B cell (primary cell): Measurements from ENCODE around the gene SYNGAP1. TPM values are rescaled to one million over a fixed set of nuclear protein-coding genes. Genes with fewer than 3 reads are reported as not detected.
"Not testable (repeated sequence)": the region's sequence is repeated elsewhere in the genome, so short reads cannot be mapped to it uniquely, and the experiment has no call there.

Experiments
- ATAC-seq: fragments of 200-7000 bp; cut with Tn5 transposase; one replicate; pipeline ENCODE4 v1.10.0; 2021; ENCODE audit warnings: low read depth, mild to moderate bottlenecking, moderate number of reproducible peaks, moderate library complexity
- CTCF ChIA-PET: fragments of 350-600 bp; sonication (Branson Sonifier 250); formaldehyde crosslinking; loops from one replicate; lab custom pipeline; 2021; ENCODE audit warnings: antibody characterized with exemption, inconsistent platforms; lab: Charles Lee
- POLR2A ChIA-PET: fragments of 350-600 bp; sonication (Branson Sonifier 250); formaldehyde crosslinking; loops from one replicate; lab custom pipeline; 2021; ENCODE audit warnings: antibody characterized with exemption; lab: Charles Lee
- DNase-seq: peaks from one replicate; pipeline ENCODE4 v3.0.0; 2013
- H2AFZ ChIP-seq: 2 replicates; pipeline ENCODE4 v1.6.1; 2012; ENCODE audit warnings: mild to moderate bottlenecking, low read depth, low read length; ENCODE audit not compliant: insufficient read depth, poor library complexity, severe bottlenecking
- H3K27ac ChIP-seq, 2 donors: 1 replicate in 1 of 2; 2 replicates in 1 of 2; pipeline ENCODE4 v1.5.1; 2012 to 2013; ENCODE audit warnings: low read length in 2 of 2, mild to moderate bottlenecking in 2 of 2, moderate library complexity in 1 of 2
- H3K27me3 ChIP-seq, 4 experiments: fragments of 200-600 bp in 1 of 4; sonication (generic) in 1 of 4; replicated peaks in 1 of 4; 1 replicate in 2 of 4; 2 replicates in 2 of 4; pipeline versions ENCODE4 v1.6.1 to v1.7.0; 2013 to 2016; ENCODE audit warnings: low read length in 3 of 4, mild to moderate bottlenecking in 2 of 4, mixed read lengths in 1 of 4, moderate library complexity in 1 of 4; ENCODE audit not compliant: insufficient read depth in 4 of 4, control insufficient read depth in 3 of 4; ENCODE audit errors: control extremely low read depth in 1 of 4
- H3K36me3 ChIP-seq, 2 experiments: replicated peaks in 1 of 2; 1 replicate in 1 of 2; 2 replicates in 1 of 2; pipeline versions ENCODE4 v1.6.1 to v1.7.1; 2013; ENCODE audit warnings: low read length in 1 of 2; ENCODE audit not compliant: insufficient read depth in 2 of 2, control insufficient read depth in 1 of 2; ENCODE audit errors: control extremely low read depth in 1 of 2, extremely low read depth in 1 of 2
- H3K4me1 ChIP-seq, 2 donors: fragments of 200-600 bp in 1 of 2; sonication (generic) in 1 of 2; 1 replicate in 1 of 2; 2 replicates in 1 of 2; pipeline versions ENCODE4 v1.5.1 to v1.6.1; 2013 to 2017; ENCODE audit warnings: low read length in 2 of 2; ENCODE audit not compliant: control insufficient read depth in 2 of 2, insufficient read depth in 2 of 2
- H3K4me2 ChIP-seq: replicated peaks from 2 replicates; pipeline ENCODE3; 2012; ENCODE audit warnings: mild to moderate bottlenecking, low read depth, low read length; ENCODE audit not compliant: poor library complexity, severe bottlenecking
- H3K4me3 ChIP-seq, 5 experiments: fragments of 200-600 bp in 1 of 5; sonication (generic) in 1 of 5; 1 replicate in 3 of 5; 2 replicates in 2 of 5; pipeline versions ENCODE4 v1.5.1 to v1.7.0; 2011 to 2016; ENCODE audit warnings: low read length in 4 of 5, mild to moderate bottlenecking in 4 of 5, low read depth in 2 of 5, control low read depth in 1 of 5, moderate library complexity in 1 of 5; ENCODE audit not compliant: insufficient read depth in 1 of 5; ENCODE audit errors: control extremely low read depth in 1 of 5, extremely low read depth in 1 of 5
- H3K79me2 ChIP-seq: fragments of 200-600 bp; sonication (generic); one replicate; pipeline ENCODE4 v1.6.0; 2016; ENCODE audit warnings: low read length; ENCODE audit not compliant: control insufficient read depth, insufficient read depth
- H3K9ac ChIP-seq: fragments of 200-600 bp; sonication (generic); 2 replicates; pipeline ENCODE4 v1.6.1; 2017; ENCODE audit warnings: mild to moderate bottlenecking, low read length, moderate library complexity
- H3K9me3 ChIP-seq, 3 donors: one replicate each; pipeline versions ENCODE4 v1.6.1 to v1.7.1; 2013; ENCODE audit warnings: low read length in 2 of 3; ENCODE audit not compliant: control insufficient read depth in 2 of 3, insufficient read depth in 1 of 3; ENCODE audit errors: control extremely low read depth in 1 of 3
- H4K20me1 ChIP-seq: 2 replicates; pipeline ENCODE4 v1.6.0; 2012; ENCODE audit warnings: mild to moderate bottlenecking, low read length; ENCODE audit not compliant: insufficient read depth, control insufficient read depth, poor library complexity, severe bottlenecking
- H3K27ac Mint-ChIP-seq: one replicate; pipeline ENCODE4 v1.8.0; 2021; ENCODE audit warnings: mixed read lengths
- H3K27me3 Mint-ChIP-seq: one replicate; pipeline ENCODE4 v1.8.0; 2021; ENCODE audit warnings: mixed read lengths
- H3K4me1 Mint-ChIP-seq: one replicate; pipeline ENCODE4 v1.8.0; 2021; ENCODE audit warnings: mixed read lengths
- H3K4me3 Mint-ChIP-seq: one replicate; pipeline ENCODE4 v1.8.0; 2021; ENCODE audit warnings: mixed read lengths
- H3K9me3 Mint-ChIP-seq: one replicate; pipeline ENCODE4 v1.8.0; 2022; ENCODE audit warnings: mixed read lengths; ENCODE audit not compliant: insufficient read depth
- CTCF ChIP-seq: fragments of 200-600 bp; IDR thresholded peaks from one replicate; pipeline ENCODE4 v1.8.0; 2022; ENCODE audit warnings: antibody characterized with exemption, mild to moderate bottlenecking
- EZH2 ChIP-seq: IDR thresholded peaks from 2 replicates; pipeline ENCODE4 v1.6.1; 2012; ENCODE audit warnings: borderline replicate concordance, low read depth, mild to moderate bottlenecking, moderate library complexity, low read length; ENCODE audit not compliant: insufficient read depth, poor library complexity, severe bottlenecking
- WGBS: methylation state at CpG from one replicate; pipeline ENCODE4 v1.1.5; 2013; ENCODE audit warnings: missing lambda C conversion rate; ENCODE audit not compliant: insufficient coverage; 5-methylcytosine and 5-hydroxymethylcytosine counted together
- intact Hi-C: fragments of 100-400 bp; cut with micrococcal nuclease; formaldehyde crosslinking; loops from one replicate; pipeline ENCODE4 v1.10.0; 2022
- polyA plus RNA-seq: library from polyadenylated mRNA; depleted of rRNA; stranded (reverse); fragments of >200 nt; gene quantifications from 2 replicates; pipeline ENCODE4 v1.2.3, GENCODE V29; 2012
- total RNA-seq, 2 donors: library from RNA; stranded (reverse); fragments of 120-200 nt in 1 of 2; gene quantifications; 1 replicate in 1 of 2; 2 replicates in 1 of 2; pipeline versions ENCODE4 v1.2.3 to v1.2.4, GENCODE V29; 2013 to 2022

Gene SYNGAP1
- total and polyA plus RNA-seq, 2 donors (not counting 1 experiment from before 2014, with no cell fraction given): 18.6 to 43.0 TPM

DNA sequence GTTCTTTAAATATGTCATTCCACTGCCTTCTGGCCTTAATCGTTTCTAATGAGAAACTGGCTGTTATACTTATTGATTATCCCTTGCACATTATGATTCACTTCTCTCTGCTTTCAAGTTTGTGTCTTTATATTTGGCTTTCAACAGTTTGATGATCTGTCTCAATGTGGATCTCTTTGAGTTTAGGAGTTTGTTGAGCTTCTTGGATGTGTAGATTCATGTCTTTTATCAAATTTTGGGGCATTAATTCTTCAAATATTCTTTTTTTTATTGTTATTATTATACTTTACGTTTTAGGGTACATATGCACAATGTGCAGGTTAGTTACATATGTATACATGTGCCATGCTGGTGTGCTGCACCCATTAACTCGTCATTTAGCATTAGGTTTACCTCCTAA lies 63.8 kb downstream of the SYNGAP1 start:
- no peaks in the 10 kb centered on the region for H3K27me3 ChIP-seq
- Mint-ChIP-seq H3K4me3 (no peak overlapping the region), H3K4me1 (no peaks in the 10 kb centered on the region), H3K9me3 (no peaks in the 10 kb centered on the region), H3K27ac (no peak overlapping the region), H3K27me3 (peaks cover 12% of the 10 kb centered on the region)
- no peaks in the 10 kb centered on the region for H3K79me2 ChIP-seq
- intact Hi-C loops: no loop called here
- no peaks in the 10 kb centered on the region for H4K20me1 ChIP-seq
- no peaks in the 10 kb centered on the region for H3K36me3 ChIP-seq
- H3K27ac ChIP-seq: no peak overlapping the region
- TF ChIP-seq EZH2 (no peak), CTCF (no peak)
- CTCF ChIA-PET: no interaction called here
- no peak overlapping the region for H2AFZ ChIP-seq
- no peaks in the 10 kb centered on the region for H3K4me1 ChIP-seq
- no CpG with 5 or more reads among the region's 3 CpGs for whole genome bisulfite sequencing
- H3K9ac ChIP-seq: no peak overlapping the region
- no peak for ATAC-seq
- no peak overlapping the region for H3K4me2 ChIP-seq
- H3K4me3 ChIP-seq: no peak overlapping the region
- H3K9me3 ChIP-seq: no peaks in the 10 kb centered on the region
- POLR2A ChIA-PET: no interaction called here
- no peak for DNase-seq

- DNase-seq, H3K4me3 ChIP-seq, H3K4me2 ChIP-seq, H3K27ac Mint-ChIP-seq, H3K79me2 ChIP-seq, H4K20me1 ChIP-seq, H3K9me3 Mint-ChIP-seq, H2AFZ ChIP-seq, H3K4me1 Mint-ChIP-seq, H3K9ac ChIP-seq, H3K4me1 ChIP-seq, H3K4me3 Mint-ChIP-seq, H3K27me3 ChIP-seq, intact Hi-C loops, H3K27ac ChIP-seq, POLR2A ChIA-PET, ATAC-seq, H3K9me3 ChIP-seq, H3K36me3 ChIP-seq: not testable (repeated sequence)
- CTCF ChIA-PET: interaction anchor here (0.7 kb wide), 1 partner anchor 56 kb away, joined by 3 read pairs; no protein-coding TSS in a partner anchor
- H3K27me3 Mint-ChIP-seq: peaks cover 15% of the 10 kb centered on the region
- no CpG with 5 or more reads among the region's 6 CpGs for WGBS
Measured at GRCh38 chr6:33484673-33485262, 64.9 kb downstream of the SYNGAP1 start.

DNA sequence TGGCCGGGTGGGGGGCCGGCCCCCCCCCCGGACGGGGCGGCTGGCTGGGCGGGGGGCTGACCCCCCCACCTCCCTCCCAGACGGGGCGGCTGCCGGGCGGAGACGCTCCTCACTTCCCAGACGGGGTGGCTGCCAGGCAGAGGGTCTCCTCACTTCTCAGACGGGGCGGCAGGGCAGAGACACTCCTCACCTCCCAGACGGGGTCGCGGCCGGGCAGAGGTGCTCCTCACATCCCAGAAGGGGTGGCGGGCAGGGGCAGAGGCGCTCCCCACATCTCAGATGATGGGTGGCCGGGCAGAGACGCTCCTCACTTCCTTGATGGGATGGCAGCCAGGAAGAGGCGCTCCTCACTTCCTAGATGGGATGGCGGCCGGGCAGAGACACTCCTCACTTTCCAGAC lies 65.8 kb downstream of the SYNGAP1 start:
- H3K4me3 Mint-ChIP-seq, H3K4me3 ChIP-seq: not testable (repeated sequence)
- WGBS: 97% methylated on average over 11 of the region's 25 CpGs

More for the DNA sequence above, 65.8 kb downstream of the SYNGAP1 start:
- H3K27ac ChIP-seq, H3K27ac Mint-ChIP-seq, H3K4me1 Mint-ChIP-seq, intact Hi-C loops, H3K4me2 ChIP-seq, ATAC-seq, H3K9me3 ChIP-seq, H3K9ac ChIP-seq, DNase-seq, H3K27me3 ChIP-seq, H4K20me1 ChIP-seq, H2AFZ ChIP-seq, CTCF ChIA-PET, H3K4me1 ChIP-seq, H3K79me2 ChIP-seq, POLR2A ChIA-PET, H3K36me3 ChIP-seq, H3K9me3 Mint-ChIP-seq: not testable (repeated sequence)
- peaks cover 13% of the 10 kb centered on the region for H3K27me3 Mint-ChIP-seq
